Liver (tissue), 9 donors: ENCODE data around the gene ZFAND2B. TPM values are rescaled to one million over a fixed set of nuclear protein-coding genes. Genes with fewer than 3 reads are reported as not detected.

Source experiments
- DNase-seq: peaks from one replicate; pipeline ENCODE4 v3.0.0-alpha.2; 2017; ENCODE audit warnings: low spot score
- H3K27ac ChIP-seq, 2 donors: one replicate each; pipeline ENCODE4 v1.7.0; 2013; ENCODE audit warnings: inconsistent platforms in 2 of 2, low read length in 2 of 2, control low read depth in 1 of 2, low read depth in 1 of 2, mild to moderate bottlenecking in 1 of 2
- H3K27me3 ChIP-seq, 4 donors: one replicate each; pipeline versions ENCODE4 v1.6.1 to v1.7.0; 2013; ENCODE audit warnings: low read length in 3 of 4, inconsistent platforms in 1 of 4, mild to moderate bottlenecking in 1 of 4, moderate library complexity in 1 of 4; ENCODE audit not compliant: control insufficient read depth in 4 of 4, insufficient read depth in 4 of 4
- H3K36me3 ChIP-seq, 4 donors: one replicate each; pipeline versions ENCODE4 v1.6.1 to v1.7.0; 2013; ENCODE audit warnings: low read length in 3 of 4, mild to moderate bottlenecking in 3 of 4, low read depth in 1 of 4, moderate library complexity in 1 of 4; ENCODE audit not compliant: control insufficient read depth in 4 of 4, insufficient read depth in 3 of 4
- H3K4me1 ChIP-seq, 4 donors: one replicate each; pipeline versions ENCODE4 v1.6.1 to v1.7.0; 2013; ENCODE audit warnings: low read length in 3 of 4, mild to moderate bottlenecking in 3 of 4, moderate library complexity in 1 of 4; ENCODE audit not compliant: control insufficient read depth in 4 of 4, insufficient read depth in 4 of 4
- H3K4me3 ChIP-seq, 3 donors: one replicate each; pipeline versions ENCODE4 v1.6.1 to v1.7.0; 2013; ENCODE audit warnings: low read length in 3 of 3, control low read depth in 1 of 3, low read depth in 1 of 3, mild to moderate bottlenecking in 1 of 3
- H3K9ac ChIP-seq, 2 donors: one replicate each; pipeline ENCODE4 v1.7.0; 2013; ENCODE audit warnings: low read length in 2 of 2, mild to moderate bottlenecking in 2 of 2, moderate library complexity in 2 of 2, control low read depth in 1 of 2, low read depth in 1 of 2
- H3K9me3 ChIP-seq, 4 donors: one replicate each; pipeline versions ENCODE4 v1.6.1 to v1.7.0; 2013; ENCODE audit warnings: low read length in 3 of 4; ENCODE audit not compliant: control insufficient read depth in 4 of 4
- EGR1 ChIP-seq, 2 donors: IDR thresholded peaks; 2 replicates each; pipeline ENCODE4 v1.6.1; 2016 to 2018; ENCODE audit warnings: antibody characterized with exemption in 2 of 2, low read depth in 2 of 2
- FOXA1 ChIP-seq: IDR thresholded peaks from 2 replicates; pipeline ENCODE4 v1.6.1; 2016; ENCODE audit warnings: antibody characterized with exemption
- FOXA2 ChIP-seq: IDR thresholded peaks from 2 replicates; pipeline ENCODE4 v1.6.1; 2016; ENCODE audit warnings: antibody characterized with exemption
- GABPA ChIP-seq, 2 donors: IDR thresholded peaks in 1 of 2; conservative IDR thresholded peaks in 1 of 2; 2 replicates each; pipeline ENCODE4 v1.6.1; 2016; ENCODE audit warnings: antibody characterized with exemption in 2 of 2, mild to moderate bottlenecking in 1 of 2, moderate library complexity in 1 of 2
- HNF4A ChIP-seq, 2 donors: conservative IDR thresholded peaks; 2 replicates each; pipeline ENCODE4 v1.6.1; 2016; ENCODE audit warnings: antibody characterized with exemption in 2 of 2, mild to moderate bottlenecking in 2 of 2
- HNF4G ChIP-seq: IDR thresholded peaks from 2 replicates; pipeline ENCODE4 v1.6.1; 2016; ENCODE audit warnings: antibody characterized with exemption
- JUND ChIP-seq, 2 donors: IDR thresholded peaks; 2 replicates each; pipeline ENCODE4 v1.6.1; 2016; ENCODE audit warnings: antibody characterized with exemption in 2 of 2
- NR2F2 ChIP-seq: IDR thresholded peaks from 2 replicates; pipeline ENCODE4 v1.6.1; 2016; ENCODE audit warnings: antibody characterized with exemption
- RAD21 ChIP-seq, 2 donors: IDR thresholded peaks; 2 replicates each; pipeline ENCODE4 v1.6.1; 2016; ENCODE audit warnings: antibody characterized with exemption in 2 of 2, mild to moderate bottlenecking in 2 of 2
- RXRA ChIP-seq, 2 donors: IDR thresholded peaks; 2 replicates each; pipeline ENCODE4 v1.6.1; 2017 to 2018; ENCODE audit warnings: antibody characterized with exemption in 2 of 2, mild to moderate bottlenecking in 1 of 2
- SP1 ChIP-seq: IDR thresholded peaks from 2 replicates; pipeline ENCODE4 v1.6.1; 2018; ENCODE audit warnings: antibody characterized with exemption, mild to moderate bottlenecking
- TAF1 ChIP-seq: conservative IDR thresholded peaks from 2 replicates; pipeline ENCODE4 v1.6.1; 2016; ENCODE audit warnings: antibody characterized with exemption, mild to moderate bottlenecking
- YY1 ChIP-seq: IDR thresholded peaks from 2 replicates; pipeline ENCODE4 v1.6.1; 2016; ENCODE audit warnings: antibody characterized with exemption, mild to moderate bottlenecking
- whole genome bisulfite sequencing: extraction: QIAGEN DNeasy Blood & Tissue Kit; methylation state at CpG from one replicate; pipeline ENCODE4 v1.1.7; 2013; 5-methylcytosine and 5-hydroxymethylcytosine counted together
- polyA plus RNA-seq, 2 donors: library from polyadenylated mRNA; stranded (reverse) in 1 of 2; unstranded in 1 of 2; fragments of 200-250 nt in 1 of 2; fragments of >200 nt in 1 of 2; fragmentation: Nextera tagmentation in 1 of 2; extraction: Ambion mirVana in 1 of 2; gene quantifications; one replicate each; pipeline versions ENCODE4 v1.2.1 to v1.2.3, GENCODE V29; 2013 to 2015
- total RNA-seq, 2 donors: library from RNA; depleted of rRNA; stranded (reverse); fragments of >200 nt; gene quantifications; one replicate each; pipeline ENCODE4 v1.2.3, GENCODE V29; 2014
- TF ChIP-seq, protein P1 (sequence below): fragments of 150-350 bp; IDR thresholded peaks from 2 replicates; pipeline ENCODE4 v1.5.1; 2017; ENCODE audit warnings: improper control_type of control experiment, low read depth, low read length; ENCODE audit not compliant: missing input control
- TF ChIP-seq, protein P2 (sequence below): IDR thresholded peaks from 2 replicates; pipeline ENCODE4 v1.6.1; 2016; ENCODE audit warnings: antibody characterized with exemption, mild to moderate bottlenecking
- TF ChIP-seq, protein P3 (sequence below): IDR thresholded peaks from 2 replicates; pipeline ENCODE4 v1.6.1; 2016; ENCODE audit warnings: antibody characterized with exemption
- TF ChIP-seq, protein P4 (sequence below): IDR thresholded peaks from 2 replicates; pipeline ENCODE4 v1.6.1; 2016; ENCODE audit warnings: antibody characterized with exemption
- TF ChIP-seq, protein P5 (sequence below): IDR thresholded peaks from 2 replicates; pipeline ENCODE4 v1.6.1; 2016; ENCODE audit warnings: antibody characterized with exemption
- donor health status: healthy.
- donor health status: healthy.
- donor health status: healthy.
- donor health status: healthy.
- donor health status: healthy.

The ZFAND2B gene
- total and polyA plus RNA-seq, 4 donors = 19.6 to 53.8 (median 25.8) TPM

DNA sequence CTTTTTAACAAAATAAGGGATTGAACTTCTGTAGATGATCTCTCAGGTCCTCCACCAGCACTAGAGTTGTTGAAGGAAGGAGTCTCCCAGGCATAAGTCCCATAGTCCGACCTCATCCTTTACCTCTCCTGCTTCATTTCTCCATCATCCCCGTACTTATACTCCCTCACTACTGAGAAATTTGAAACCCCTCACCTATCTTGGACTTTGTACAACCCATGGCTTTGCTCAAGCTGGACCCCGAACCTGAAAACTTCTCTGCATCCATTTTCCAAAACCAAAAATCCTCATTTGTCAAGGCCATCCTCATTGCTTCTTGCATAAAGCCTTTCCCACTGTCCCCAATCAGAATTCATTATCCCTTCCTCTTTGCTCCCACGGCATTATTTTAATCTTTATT, 45.5 kb upstream of the ZFAND2B start:
- WGBS = 68% methylated on average over 4 of the region's 4 CpGs
- Histone ChIP-seq H3K9ac (peak overlapping the region in 1 of 2 donors; percentile 60), H3K36me3 (peaks cover 0 to 15% (median 11%) of the 10 kb centered on the region in 4 donors)

DNA sequence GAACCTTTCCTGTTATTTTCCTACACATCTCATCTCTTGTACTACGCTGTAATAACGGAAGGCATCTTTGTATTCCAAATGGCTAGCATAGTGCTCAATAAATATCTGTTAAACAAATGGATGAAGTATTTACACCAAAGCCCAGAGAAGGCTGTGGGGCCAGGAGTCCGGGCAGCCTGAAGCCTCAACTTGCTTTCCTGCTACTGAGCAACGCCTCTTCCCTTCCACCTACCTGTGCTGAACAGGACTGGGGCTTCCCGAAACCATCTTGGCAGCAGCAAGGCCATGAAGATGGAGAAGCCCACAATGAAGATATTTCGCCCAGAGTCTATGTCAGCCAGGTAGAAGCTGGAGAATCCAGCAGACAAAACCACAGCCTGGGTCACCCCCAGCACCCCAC, 43.4 kb upstream of the ZFAND2B start:
- no peak overlapping the region for H3K27ac ChIP-seq
- H3K9ac ChIP-seq = no peak overlapping the region
- H3K36me3 ChIP-seq = no peaks in the 10 kb centered on the region
- no peak for DNase-seq
- H3K9me3 ChIP-seq = no peaks in the 10 kb centered on the region
- peaks cover 2 to 15% (median 12%) of the 10 kb centered on the region in 4 donors for H3K4me1 ChIP-seq
- 94% methylated on average over 6 of the region's 6 CpGs for WGBS
- H3K4me3 ChIP-seq = no peak overlapping the region
- no peaks in the 10 kb centered on the region for H3K27me3 ChIP-seq
- TF ChIP-seq, protein P1, sequence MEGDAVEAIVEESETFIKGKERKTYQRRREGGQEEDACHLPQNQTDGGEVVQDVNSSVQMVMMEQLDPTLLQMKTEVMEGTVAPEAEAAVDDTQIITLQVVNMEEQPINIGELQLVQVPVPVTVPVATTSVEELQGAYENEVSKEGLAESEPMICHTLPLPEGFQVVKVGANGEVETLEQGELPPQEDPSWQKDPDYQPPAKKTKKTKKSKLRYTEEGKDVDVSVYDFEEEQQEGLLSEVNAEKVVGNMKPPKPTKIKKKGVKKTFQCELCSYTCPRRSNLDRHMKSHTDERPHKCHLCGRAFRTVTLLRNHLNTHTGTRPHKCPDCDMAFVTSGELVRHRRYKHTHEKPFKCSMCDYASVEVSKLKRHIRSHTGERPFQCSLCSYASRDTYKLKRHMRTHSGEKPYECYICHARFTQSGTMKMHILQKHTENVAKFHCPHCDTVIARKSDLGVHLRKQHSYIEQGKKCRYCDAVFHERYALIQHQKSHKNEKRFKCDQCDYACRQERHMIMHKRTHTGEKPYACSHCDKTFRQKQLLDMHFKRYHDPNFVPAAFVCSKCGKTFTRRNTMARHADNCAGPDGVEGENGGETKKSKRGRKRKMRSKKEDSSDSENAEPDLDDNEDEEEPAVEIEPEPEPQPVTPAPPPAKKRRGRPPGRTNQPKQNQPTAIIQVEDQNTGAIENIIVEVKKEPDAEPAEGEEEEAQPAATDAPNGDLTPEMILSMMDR = no peak
- TF ChIP-seq JUND (IDR thresholded peaks at IDR 0.05) (no peak), EGR1 (IDR thresholded peaks at IDR 0.05; ENCODE audit: low read depth in 2 of 2) (no peak), RXRA (IDR thresholded peaks at IDR 0.05) (no peak), HNF4A (conservative IDR thresholded peaks at IDR 0.05) (no peak), NR2F2 (no peak), FOXA1 (no peak), RAD21 (IDR thresholded peaks at IDR 0.05) (no peak), HNF4G (no peak), GABPA (IDR thresholded peaks at IDR 0.05 in 1 of 2, conservative IDR thresholded peaks at IDR 0.05 in 1 of 2) (no peak), FOXA2 (no peak), TAF1 (no peak), SP1 (no peak), YY1 (no peak)
- TF ChIP-seq, protein P2, sequence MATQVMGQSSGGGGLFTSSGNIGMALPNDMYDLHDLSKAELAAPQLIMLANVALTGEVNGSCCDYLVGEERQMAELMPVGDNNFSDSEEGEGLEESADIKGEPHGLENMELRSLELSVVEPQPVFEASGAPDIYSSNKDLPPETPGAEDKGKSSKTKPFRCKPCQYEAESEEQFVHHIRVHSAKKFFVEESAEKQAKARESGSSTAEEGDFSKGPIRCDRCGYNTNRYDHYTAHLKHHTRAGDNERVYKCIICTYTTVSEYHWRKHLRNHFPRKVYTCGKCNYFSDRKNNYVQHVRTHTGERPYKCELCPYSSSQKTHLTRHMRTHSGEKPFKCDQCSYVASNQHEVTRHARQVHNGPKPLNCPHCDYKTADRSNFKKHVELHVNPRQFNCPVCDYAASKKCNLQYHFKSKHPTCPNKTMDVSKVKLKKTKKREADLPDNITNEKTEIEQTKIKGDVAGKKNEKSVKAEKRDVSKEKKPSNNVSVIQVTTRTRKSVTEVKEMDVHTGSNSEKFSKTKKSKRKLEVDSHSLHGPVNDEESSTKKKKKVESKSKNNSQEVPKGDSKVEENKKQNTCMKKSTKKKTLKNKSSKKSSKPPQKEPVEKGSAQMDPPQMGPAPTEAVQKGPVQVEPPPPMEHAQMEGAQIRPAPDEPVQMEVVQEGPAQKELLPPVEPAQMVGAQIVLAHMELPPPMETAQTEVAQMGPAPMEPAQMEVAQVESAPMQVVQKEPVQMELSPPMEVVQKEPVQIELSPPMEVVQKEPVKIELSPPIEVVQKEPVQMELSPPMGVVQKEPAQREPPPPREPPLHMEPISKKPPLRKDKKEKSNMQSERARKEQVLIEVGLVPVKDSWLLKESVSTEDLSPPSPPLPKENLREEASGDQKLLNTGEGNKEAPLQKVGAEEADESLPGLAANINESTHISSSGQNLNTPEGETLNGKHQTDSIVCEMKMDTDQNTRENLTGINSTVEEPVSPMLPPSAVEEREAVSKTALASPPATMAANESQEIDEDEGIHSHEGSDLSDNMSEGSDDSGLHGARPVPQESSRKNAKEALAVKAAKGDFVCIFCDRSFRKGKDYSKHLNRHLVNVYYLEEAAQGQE = no peak
- TF ChIP-seq, protein P3, sequence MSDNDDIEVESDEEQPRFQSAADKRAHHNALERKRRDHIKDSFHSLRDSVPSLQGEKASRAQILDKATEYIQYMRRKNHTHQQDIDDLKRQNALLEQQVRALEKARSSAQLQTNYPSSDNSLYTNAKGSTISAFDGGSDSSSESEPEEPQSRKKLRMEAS = no peak
- TF ChIP-seq, protein P4, sequence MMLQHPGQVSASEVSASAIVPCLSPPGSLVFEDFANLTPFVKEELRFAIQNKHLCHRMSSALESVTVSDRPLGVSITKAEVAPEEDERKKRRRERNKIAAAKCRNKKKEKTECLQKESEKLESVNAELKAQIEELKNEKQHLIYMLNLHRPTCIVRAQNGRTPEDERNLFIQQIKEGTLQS = no peak

More for the DNA sequence above, 45.5 kb upstream of the ZFAND2B start:
- peaks cover 2 to 15% (median 12%) of the 10 kb centered on the region in 4 donors for H3K4me1 ChIP-seq
- no peaks in the 10 kb centered on the region for H3K9me3 ChIP-seq
- TF ChIP-seq GABPA (IDR thresholded peaks at IDR 0.05 in 1 of 2, conservative IDR thresholded peaks at IDR 0.05 in 1 of 2) (no peak), NR2F2 (no peak), EGR1 (IDR thresholded peaks at IDR 0.05; ENCODE audit: low read depth in 2 of 2) (no peak), FOXA2 (no peak), HNF4G (no peak), RAD21 (IDR thresholded peaks at IDR 0.05) (no peak)
- TF ChIP-seq, protein P3 = no peak
- TF ChIP-seq, protein P1 = no peak
- TF ChIP-seq, protein P5, sequence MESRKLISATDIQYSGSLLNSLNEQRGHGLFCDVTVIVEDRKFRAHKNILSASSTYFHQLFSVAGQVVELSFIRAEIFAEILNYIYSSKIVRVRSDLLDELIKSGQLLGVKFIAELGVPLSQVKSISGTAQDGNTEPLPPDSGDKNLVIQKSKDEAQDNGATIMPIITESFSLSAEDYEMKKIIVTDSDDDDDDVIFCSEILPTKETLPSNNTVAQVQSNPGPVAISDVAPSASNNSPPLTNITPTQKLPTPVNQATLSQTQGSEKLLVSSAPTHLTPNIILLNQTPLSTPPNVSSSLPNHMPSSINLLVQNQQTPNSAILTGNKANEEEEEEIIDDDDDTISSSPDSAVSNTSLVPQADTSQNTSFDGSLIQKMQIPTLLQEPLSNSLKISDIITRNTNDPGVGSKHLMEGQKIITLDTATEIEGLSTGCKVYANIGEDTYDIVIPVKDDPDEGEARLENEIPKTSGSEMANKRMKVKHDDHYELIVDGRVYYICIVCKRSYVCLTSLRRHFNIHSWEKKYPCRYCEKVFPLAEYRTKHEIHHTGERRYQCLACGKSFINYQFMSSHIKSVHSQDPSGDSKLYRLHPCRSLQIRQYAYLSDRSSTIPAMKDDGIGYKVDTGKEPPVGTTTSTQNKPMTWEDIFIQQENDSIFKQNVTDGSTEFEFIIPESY = no peak
- H3K27me3 ChIP-seq = no peaks in the 10 kb centered on the region
- peak overlapping the region; percentile 67 to 85 (median 75) for H3K4me3 ChIP-seq
- peak overlapping the region; percentile 92 to 97 for H3K27ac ChIP-seq
- DNase-seq = no peak
